Left renal pelvis (tissue), 4 donors: ENCODE results near the gene HSD17B7. TPM values are rescaled to one million over a fixed set of nuclear protein-coding genes. Genes with fewer than 3 reads are reported as not detected.
"Not testable (repeated sequence)": the region's sequence is repeated elsewhere in the genome, so short reads cannot be mapped to it uniquely, and the experiment has no call there.

ENCODE experiments used
- DNase-seq, 4 donors: peaks; one replicate each; pipeline ENCODE4 v3.0.0-alpha.2; 2013; ENCODE audit warnings: low read depth in 4 of 4, low spot score in 3 of 4
- polyA plus RNA-seq, 4 donors: library from polyadenylated mRNA; unstranded; fragments of 120-200 nt; gene quantifications; one replicate each; pipeline ENCODE4 v1.2.1, GENCODE V29; 2013; ENCODE audit not compliant: insufficient read length in 4 of 4

HSD17B7 gene
- polyA plus RNA-seq, 4 donors, result 8.5 to 27.1 (median 17.5) TPM

- peak in 1 of 4 donors; percentile 12 for DNase-seq
Observed at GRCh38 chr1:162799995-162800830, 9.7 kb downstream of the HSD17B7 start.

GRCh38 chr1:162807503-162807902 lies 17.0 kb downstream of the HSD17B7 start:
- DNase-seq, result not testable (repeated sequence)

GRCh38 chr1:162812357-162812756 lies 21.9 kb downstream of the HSD17B7 start:
- DNase-seq, result not testable (repeated sequence)

GRCh38 chr1:162818136-162818535 lies 27.6 kb downstream of the HSD17B7 start:
- DNase-seq, result not testable (repeated sequence)

- not testable (repeated sequence) for DNase-seq
Observed at GRCh38 chr1:162818666-162819065, 28.2 kb downstream of the HSD17B7 start.

- peak in 2 of 4 donors; percentile 5 to 9 for DNase-seq
Observed at GRCh38 chr1:162822391-162823200, 32.1 kb downstream of the HSD17B7 start.

GRCh38 chr1:162823231-162823630 lies 32.7 kb downstream of the HSD17B7 start:
- DNase-seq, result no peak

GRCh38 chr1:162823771-162824525 lies 33.4 kb downstream of the HSD17B7 start:
- no peak for DNase-seq

GRCh38 chr1:162829268-162829667 lies 38.8 kb downstream of the HSD17B7 start:
- no peak for DNase-seq

GRCh38 chr1:162832470-162832869 lies 42.0 kb downstream of the HSD17B7 start:
- no peak for DNase-seq

- DNase-seq, result no peak
Observed at GRCh38 chr1:162835157-162835899, 44.8 kb downstream of the HSD17B7 start.

- DNase-seq, result no peak
Observed at GRCh38 chr1:162838863-162839262, 48.4 kb downstream of the HSD17B7 start.

- no peak for DNase-seq
Observed at GRCh38 chr1:162840250-162840839, 49.8 kb downstream of the HSD17B7 start.

GRCh38 chr1:162844153-162844552 lies 53.7 kb downstream of the HSD17B7 start:
- no peak for DNase-seq

GRCh38 chr1:162846256-162847212 lies 56.0 kb downstream of the HSD17B7 start:
- DNase-seq, result no peak

- DNase-seq, result peak; percentile 10 to 51 (median 33)
Observed at GRCh38 chr1:162847839-162848453, 57.4 kb downstream of the HSD17B7 start.

- DNase-seq, result no peak
Observed at GRCh38 chr1:162849711-162850110, 59.2 kb downstream of the HSD17B7 start.

GRCh38 chr1:162851341-162851740 lies 60.8 kb downstream of the HSD17B7 start:
- no peak for DNase-seq
